DMS114 treated with DMSO at 0.1 percent for 48 hours (cell line): Measurements from ENCODE around the gene B4GALNT2.
"Not testable (repeated sequence)": the region's sequence is repeated elsewhere in the genome, so short reads cannot be mapped to it uniquely, and the experiment has no call there.

Experiments used
- DNase-seq: peaks from one replicate; lab custom pipeline; 2025; ENCODE audit not compliant: unreplicated experiment; lab: John Stamatoyannopoulos, UW

Gene B4GALNT2

DNA sequence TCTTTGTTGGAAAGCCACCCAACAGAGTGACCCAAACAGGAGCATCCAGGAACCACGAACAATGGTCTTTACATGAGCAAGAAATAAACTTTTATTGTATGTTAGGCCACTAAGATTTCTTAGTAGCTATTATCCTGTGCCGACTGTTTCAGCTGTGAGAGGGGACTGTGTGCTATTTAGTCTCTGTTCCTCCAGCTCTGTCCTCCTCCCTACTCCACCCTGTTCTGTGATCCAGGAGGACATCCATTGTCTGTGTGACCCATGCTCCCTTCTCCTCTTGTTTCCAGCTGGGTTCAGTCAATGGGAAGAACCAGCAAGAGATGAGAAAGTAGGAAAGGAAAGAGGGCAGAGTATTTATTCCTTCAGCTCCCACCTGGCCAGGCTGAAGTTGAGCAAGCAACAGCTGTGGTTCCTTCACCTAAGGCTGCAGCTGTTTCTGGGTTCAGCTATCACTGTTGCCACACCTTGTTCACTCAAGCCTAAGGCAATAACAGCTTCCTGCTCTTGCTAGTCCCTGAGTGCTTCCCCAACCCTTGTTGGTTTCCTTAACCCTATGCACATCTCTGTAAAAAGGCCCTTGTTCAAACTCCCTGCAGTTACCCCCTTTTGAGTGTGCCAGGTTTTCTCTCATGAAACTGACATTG is 14.9 kb upstream of the B4GALNT2 start:
- DNase-seq: no peak

DNA sequence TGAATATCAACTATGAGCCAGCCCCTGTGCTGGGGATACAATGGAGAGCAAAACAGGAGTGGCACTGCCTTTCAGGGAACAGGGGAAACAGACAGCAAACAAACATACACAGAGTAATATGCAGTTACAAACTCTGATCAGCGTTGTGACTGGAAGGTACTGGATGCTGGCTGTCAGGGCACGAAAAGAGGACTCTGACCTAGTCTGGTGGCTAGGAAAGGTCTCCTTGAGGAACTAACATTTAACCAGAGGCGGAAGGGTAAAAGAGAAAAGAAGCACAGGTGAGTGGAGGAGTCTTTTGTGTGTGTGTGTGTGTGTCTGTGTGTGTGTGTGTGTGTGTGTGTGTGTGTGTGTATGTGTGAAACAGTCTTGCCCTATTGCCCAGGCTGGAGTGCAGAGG is 12.4 kb upstream of the B4GALNT2 start:
- no peak for DNase-seq

DNA sequence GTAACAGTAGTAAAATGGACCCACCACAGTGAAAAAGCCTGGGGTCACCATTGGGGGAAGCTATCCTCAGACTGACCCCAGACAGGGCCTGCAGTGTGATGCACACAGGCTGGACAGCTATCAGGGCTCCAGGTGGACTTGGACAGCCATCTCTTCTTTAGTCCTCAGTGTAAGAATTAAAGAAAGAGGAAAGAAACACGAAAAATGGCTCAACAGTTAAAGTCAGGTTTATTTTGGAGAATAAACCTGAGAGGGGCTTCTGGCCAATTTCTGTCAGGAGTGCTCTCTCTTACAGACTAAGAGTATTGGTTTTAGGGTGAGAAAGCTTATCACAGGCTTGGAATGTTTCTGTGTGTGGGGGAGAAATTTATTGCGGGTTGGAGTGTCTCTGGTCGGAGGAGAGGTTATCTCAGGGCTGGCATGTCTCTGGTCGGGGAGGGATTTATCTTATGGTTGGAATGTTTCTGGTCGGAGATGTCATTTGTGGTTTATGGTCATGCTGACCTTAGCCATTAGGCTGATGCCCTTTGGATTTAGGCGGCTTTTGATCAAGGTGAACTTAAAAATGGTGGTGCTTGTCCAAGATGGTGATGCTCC is 10.8 kb upstream of the B4GALNT2 start:
- no peak for DNase-seq

DNA sequence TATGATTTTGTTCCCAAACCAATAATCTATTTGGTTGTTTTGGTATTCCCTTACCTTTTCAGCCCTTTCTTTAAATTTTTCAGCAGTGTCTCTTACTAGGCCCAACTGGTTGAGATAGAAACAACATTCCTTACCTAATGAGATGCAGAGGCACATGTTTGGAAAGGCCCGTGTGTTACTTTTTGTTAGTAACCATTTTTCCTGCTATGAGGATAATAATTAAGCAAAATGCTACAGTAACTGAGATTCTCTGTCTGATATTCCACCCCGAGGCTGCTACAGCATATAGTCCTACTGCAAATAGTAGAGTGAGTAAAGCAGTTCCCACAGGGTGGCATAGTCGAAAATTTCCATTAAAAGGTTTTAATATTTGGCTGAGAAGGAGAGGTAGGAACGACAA is 10.0 kb upstream of the B4GALNT2 start:
- DNase-seq: no peak

DNA sequence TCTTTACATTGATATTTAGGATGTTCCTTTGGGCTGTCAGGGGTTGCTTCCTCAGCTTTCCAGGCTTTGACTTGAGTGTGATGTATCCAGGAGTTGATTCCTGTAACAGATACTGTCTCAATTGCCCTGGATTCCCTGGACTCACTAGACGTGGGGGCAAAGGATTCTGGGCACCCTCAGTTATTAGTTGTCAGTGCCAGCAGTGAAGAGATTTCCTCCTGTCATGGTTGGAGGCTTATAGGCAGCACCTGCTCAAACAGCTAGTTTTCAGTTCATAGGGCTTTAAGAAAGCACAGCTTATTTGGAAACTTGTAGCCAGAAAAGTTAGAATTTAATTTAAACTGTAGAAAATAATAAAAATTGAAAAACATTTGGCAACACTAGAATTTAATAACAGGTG is 9.5 kb upstream of the B4GALNT2 start:
- no peak for DNase-seq

DNA sequence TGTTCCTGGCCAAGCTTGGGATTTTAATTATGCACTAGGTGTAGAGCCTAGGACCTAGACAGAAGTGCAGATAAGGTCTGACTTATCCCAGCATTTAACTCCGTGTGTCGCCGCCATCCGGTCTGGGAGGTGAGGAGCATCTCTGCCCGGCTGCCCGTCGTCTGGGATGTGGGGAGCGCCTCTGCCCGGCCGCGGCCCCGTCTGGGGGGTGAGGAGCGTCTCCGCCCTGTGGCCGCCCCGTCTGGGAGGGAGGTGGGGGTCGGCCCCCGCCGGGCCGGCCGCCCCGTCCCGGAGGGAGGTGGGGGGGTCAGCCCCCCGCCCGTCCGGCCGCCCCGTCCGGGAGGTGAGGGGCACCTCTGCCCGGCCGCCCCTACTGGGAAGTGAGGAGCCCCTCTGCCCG is 7.1 kb upstream of the B4GALNT2 start:
- no peak for DNase-seq

DNA sequence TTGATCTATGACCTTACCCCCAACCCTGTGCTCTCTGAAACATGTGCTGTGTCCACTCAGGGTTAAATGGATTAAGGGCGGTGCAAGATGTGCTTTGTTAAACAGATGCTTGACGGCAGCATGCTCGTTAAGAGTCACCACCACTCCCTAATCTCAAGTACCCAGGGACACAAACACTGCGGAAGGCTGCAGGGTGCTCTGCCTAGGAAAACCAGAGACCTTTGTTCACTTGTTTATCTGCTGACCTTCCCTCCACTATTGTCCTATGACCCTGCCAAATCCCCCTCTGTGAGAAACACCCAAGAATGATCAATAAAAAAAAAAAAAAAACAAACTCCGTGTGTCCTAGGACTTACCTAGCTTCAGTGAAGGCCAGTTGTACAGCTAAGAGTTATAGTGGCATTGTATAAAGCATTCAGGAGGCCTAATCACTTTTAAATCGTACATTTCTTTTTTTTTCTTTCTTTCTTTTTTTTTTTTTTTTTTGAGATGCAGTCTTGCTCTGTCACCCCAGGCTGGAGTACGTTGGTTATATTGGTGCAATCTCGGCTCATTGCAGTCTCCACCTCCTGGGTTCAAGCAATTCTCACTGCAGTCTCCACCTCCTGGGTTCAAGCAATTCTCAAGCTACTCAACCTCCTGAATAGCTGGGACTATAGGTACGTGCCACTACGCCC is 6.2 kb upstream of the B4GALNT2 start:
- DNase-seq: not testable (repeated sequence)

DNA sequence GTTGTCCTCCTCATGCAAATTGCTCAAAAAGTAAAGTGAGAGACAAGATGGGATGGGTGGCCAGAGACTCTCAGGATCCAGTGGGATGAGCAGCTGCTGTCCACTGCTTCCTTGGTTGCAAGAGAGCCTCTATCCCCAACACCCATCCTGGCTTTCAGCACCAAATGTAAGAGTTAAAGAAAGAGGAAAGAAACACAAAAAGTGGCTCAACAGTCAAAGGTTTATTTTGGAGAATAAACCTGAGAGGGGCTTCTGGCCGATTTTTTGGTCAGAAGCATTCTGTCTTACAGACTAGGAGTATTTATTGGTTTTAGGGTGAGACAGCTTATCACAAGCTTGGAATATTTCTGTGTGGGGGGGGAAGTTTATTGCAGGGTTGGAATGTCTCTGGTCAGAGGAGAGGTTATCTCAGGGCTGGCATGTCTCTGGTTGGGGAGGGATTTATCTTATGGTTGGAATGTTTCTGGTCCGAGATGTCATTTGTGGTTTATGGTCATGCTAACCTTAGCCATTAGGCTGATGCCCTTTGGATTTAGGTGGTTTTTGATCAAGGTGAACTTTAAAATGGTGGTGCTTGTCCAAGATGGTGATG is 3.1 kb upstream of the B4GALNT2 start:
- not testable (repeated sequence) for DNase-seq

DNA sequence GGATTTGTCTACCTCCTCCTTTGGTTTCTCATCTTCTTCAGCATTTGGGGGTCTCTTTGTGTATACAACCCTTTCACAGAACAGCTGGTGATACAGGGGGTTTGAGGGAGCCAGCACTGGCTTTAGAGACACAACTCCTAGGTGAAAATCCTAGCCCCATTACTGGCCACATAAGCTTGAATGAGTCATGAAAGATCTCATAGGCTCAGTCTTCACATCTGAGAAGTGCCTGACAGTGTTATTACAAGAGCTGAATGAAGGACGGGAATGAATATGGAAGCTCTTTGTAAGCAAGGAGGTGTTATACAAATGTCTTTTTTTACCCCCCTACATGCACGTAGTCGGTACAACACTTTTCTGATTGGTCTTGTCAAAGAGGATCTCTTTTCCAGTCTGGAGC is 1.7 kb upstream of the B4GALNT2 start:
- no peak for DNase-seq

DNA sequence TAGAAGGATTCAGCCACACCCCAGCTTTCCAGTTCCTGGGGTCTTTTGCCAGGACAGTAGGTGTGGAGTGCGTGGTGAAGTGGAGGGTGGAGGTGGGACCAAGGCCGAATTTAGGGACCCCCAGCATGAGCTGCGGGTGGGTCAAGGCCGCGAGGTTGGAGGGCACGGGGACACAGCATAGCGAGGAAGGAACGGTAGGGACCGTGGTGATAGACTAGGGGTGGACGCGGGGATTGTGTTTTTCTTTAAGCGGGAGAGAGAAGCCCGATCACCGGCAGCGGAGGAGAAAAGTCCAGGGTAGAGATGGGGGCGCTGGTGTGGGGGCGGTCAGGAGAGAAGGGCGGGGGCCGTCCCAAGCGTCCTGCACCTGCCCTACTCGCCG is 261 bp upstream of the B4GALNT2 start:
- DNase-seq: no peak

DNA sequence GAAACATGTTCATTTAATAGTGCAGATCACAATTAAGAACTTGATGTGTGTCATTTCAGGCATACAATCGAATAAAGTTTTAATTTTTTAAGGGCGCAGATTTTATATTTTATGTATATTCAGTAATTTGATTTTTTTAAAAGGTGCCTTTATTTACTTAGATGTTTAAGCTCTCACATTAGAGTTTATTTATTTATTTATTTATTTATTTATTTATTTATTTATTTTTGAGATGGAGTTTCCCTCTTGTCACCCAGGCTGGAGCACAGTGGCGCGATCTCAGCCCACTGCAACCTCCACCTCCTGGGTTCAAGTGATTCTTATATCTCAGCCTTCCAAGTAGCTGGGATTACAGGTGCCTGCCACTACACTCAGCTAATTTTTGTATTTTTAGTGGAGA is 3.8 kb downstream of the B4GALNT2 start:
- DNase-seq: no peak

DNA sequence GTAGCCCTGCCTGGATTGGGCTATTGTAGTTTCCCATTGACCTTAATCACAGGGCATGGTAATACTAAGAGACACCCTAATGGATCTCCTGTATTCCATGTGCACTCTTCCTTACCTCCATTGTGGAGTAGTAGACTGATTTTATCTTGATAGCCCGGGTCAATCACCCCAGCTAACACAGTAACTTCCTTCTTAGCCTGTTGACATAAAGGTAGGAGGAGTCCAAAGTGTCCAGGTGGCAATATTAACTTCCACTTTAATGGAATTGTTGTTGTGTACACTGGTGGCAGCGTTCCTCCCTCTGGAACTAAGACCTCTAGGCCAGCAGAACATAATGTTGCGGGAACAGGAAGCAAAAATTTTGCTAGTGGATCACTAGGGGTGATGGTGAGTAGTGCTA is 13.1 kb downstream of the B4GALNT2 start:
- not testable (repeated sequence) for DNase-seq

DNA sequence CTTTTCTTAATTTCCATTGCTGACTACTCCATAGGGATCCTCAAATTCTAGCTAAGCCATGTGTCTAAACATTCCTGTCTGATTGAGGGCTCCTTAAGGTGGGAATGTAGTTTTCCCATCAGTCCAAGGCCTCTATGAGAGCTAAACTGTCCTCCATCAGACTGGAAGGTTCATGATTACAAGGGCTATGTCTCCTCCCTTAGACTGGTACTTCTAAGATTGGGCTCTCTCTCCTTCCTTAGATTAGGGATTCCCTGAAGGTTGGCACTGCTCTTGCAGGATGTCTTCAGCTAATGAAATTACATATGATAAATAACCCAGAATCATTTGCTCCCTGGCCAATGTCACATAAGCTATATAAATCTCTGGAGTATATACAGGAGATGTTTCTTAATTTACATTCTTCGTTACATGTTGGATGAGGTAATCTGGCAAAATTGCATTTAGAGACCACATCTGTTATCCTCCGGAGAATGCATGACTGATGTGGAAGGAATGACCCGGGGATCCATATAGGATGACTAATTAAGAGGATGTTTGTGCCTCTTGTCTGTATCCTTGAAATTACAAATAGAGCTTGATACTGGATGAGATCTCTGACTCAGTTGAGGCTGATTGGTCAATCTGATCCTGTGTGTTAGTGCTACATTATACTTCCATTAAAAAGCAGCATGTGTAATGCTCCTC is 14.2 kb downstream of the B4GALNT2 start:
- no peak for DNase-seq

DNA sequence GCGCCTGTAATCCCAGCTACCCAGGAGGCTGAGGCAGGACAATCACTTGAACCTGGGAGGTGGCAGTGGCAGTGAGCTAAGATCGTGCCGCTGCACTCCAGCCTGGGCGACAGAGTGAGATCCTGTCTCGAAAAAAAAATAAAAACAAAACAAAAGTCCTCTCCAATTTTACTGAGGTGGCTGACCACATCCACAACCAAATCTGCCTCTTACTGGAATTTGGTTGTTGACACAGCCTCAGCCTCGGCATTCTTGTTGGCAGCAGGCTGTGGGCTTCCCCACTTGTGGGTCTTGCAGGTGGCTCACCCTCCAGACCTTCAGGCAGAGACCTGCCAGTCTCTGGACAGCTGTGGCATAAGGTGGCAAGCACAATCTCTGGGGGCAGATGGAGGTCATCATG is 15.6 kb downstream of the B4GALNT2 start:
- no peak for DNase-seq

DNA sequence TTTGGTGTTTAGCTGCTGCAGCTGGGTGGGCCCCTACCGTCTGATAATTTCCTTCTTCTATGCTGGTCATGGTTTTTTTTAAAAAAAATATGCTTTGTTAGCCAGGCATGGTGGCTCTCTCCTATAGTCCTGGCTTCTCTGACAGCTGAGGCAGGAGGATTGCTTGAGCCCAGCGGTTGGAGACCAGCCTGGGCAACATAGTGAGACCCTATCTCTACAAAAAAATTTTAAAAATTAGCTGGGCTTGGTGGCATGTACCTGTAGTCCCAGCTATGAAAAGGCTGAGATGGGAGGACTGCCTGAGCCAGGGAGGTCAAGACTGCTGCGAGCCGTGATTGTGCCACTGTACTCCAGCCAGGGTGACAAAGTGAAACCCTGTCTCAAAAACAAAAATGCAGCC is 19.4 kb downstream of the B4GALNT2 start:
- DNase-seq: no peak

DNA sequence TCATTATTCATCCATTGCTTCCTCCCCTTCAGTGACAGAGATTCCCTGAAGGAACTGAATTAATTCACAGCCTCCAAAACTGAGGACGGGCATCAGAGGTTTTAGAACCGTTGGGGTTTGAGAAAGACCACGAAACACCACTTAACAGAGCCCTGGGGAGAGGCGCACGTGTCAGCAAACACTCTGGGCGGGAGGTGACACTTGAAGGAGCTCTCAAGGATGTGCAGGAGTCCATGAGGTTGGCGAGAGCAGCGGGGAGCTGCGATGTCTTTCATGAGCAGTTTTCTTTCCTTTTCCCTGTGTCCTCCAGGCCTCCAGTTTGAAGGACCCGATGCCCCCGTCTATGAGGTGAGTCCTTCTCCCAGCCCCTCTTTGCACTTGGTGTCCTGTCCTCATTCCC is 23.7 kb downstream of the B4GALNT2 start:
- DNase-seq: no peak

DNA sequence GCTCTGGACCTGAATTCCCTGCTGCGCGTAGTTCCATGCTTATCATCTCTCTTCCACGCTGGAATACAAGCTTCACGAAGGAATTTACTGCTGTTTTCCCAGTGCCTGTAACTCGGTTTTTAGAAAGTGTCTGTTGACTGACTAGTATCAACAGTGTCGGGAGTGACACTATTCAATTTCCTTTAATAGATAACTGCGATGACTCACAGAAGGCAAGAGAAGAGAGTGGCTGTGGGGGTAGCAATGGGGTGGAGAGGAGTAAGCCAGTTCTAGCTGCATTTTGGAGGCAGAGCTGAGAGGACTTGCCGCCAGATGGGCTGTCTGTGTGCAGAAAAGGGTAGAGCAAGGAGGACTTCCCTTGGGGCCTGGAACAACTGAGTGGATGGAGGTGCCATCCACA is 25.2 kb downstream of the B4GALNT2 start:
- DNase-seq: no peak

DNA sequence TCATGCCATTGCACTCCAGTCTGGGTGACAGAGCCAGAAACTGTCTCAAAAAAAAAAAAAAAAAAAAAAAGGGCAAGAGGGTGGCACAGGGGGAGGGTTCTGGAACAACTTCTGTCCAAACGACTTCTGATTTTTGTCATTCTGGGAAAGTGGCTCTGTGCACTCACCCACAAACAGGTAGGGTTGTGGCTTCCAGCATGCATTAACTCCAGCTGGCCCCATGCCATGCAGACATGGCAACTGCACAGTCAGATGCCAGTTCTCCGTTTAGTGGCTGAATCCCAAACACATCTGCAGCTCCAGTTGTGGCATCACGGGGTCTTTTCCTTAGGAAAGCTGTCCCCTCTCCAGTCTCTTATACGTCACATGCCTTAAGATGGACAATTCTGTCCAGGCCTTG is 30.3 kb downstream of the B4GALNT2 start:
- no peak for DNase-seq

DNA sequence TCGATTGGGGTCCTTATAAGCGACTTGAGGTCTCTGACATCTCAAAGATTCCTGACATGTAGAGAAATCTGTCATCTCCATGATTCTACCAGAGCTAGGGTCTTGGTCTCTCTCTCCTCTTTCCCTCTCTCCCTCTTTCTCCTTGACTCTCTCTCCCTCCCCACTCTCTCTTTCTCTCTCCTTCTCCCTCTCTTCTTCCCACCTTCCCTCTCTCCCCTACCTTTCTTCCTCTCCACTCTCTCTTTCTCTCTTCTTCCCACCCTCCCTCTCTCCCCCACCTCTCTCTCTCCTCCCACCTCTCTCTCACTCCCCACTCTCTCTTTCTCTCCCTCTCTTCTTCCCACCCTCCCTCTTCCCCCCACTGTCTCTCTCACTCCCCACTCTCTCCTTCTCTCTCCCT is 32.6 kb downstream of the B4GALNT2 start:
- no peak for DNase-seq

DNA sequence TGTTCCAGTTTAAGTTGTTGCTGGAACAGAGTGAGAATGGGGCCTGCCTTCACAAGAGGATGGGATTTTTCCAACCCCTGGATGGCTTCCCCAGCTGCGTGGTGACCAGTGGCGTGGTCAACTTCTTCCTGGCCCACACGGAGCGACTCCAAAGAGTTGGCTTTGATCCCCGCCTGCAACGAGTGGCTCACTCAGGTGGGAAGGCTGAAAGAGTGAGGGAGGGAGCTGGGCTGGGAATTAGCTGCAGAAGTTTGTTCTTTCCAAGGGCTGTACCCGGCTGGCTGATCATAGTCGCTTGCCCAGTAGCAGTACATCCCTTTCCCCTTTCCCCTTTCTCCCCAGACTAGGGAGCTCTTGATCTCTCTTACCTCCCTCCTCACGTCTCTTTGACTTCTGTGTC is 36.1 kb downstream of the B4GALNT2 start:
- DNase-seq: no peak

DNA sequence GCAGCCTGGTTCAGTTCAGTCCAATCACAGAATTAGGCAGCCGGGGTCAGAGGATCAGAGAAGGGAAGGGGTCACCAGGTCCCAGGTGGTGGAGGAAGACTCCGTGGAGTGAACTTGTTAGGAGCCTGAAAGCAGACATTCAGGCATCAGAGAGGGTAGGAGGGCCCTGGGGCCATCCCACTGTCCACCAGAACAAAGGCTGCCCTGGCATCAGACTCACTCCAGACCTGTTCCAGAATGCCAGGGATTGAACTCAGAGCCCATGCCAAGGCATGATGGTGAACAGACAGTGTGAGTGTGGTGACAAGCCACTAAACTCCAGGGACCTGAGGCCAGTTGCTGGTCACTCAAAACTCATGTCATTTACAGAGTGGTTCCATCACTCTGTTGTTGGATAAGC is 37.6 kb downstream of the B4GALNT2 start:
- DNase-seq: no peak

DNA sequence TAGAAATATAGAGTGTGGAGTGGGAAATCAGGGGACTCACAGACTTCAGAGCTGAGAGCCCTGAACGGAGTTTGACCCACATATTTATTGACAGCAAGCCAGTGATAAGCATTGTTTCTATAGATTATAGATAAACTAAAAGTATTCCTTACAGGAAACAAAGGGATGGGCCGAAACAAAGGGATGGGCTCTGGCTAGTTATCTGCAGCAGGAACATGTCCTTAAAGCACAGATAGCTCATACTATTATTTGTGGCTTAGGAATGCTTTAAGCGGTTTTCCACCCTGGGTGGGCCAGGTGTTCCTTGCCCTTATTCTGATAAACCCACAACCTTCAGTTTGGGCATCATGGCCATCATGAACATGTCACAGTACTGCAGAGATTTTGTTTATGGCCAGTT is 38.1 kb downstream of the B4GALNT2 start:
- not testable (repeated sequence) for DNase-seq
